Stimulated activated CD8-positive, alpha-beta memory T cell treated with anti-CD3 and anti-CD28 coated beads, Interleukin-4, amount 100 ng/mL, for 1 hour (primary cell): ENCODE data around the gene GPR152.
"Not testable (repeated sequence)": the region's sequence is repeated elsewhere in the genome, so short reads cannot be mapped to it uniquely, and the experiment has no call there.

ENCODE experiments used
- DNase-seq, 2 donors: peaks; one replicate each; pipeline ENCODE4 v3.0.0-alpha.2; 2020; ENCODE audit warnings: low read depth in 2 of 2, low spot score in 1 of 2

The GPR152 gene

DNA sequence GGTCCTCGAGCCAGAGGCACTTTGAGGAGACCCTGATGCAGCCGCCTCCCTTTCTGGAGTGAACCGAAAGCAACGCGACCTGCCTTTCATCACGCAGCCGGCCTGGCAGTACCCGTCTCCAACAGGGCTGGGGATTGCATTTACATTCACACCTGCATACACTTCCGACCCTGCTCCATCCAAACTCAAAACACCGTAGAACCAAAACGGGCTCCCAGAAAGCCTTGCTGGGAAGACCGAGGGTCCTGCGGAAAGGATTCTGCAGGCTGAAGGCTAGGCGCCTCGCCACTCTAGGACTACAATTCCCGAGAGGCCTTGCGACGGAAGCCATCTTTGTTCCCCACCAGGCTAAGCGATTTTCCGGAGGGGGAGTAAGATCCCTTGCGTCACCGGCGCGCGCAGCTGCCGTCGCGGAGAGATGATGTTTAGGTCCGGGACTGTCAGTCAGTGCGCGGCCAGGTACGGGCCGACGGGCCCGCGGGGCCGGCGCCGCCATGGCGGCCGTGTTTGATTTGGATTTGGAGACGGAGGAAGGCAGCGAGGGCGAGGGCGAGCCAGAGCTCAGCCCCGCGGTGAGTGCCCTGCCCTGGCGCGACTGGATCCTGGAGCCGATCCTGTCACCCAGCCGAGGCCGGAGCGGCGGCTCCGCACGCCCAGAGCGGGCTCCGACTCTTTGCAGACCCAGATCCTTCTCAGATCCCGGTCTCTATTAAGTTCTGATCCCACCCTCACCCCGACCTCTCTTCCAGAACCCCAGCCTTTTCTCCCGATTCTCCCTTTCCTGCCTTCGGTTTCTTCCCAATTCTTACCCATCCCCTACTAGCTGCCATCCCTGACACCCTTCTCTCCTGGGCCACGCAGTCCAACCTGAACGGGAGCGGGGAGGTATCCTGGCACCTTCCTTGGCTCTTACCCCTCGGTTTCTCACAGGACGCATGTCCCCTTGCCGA is 24.2 kb downstream of the GPR152 start, which contains the start of gene RPS6KB2:
Gene RPS6KB2 (plus strand): TSS at position 443 of the 950 bp plus-strand sequence. CDS start 52 bp downstream, at position 495.
- peak; percentile 99 to 100 for DNase-seq

DNA sequence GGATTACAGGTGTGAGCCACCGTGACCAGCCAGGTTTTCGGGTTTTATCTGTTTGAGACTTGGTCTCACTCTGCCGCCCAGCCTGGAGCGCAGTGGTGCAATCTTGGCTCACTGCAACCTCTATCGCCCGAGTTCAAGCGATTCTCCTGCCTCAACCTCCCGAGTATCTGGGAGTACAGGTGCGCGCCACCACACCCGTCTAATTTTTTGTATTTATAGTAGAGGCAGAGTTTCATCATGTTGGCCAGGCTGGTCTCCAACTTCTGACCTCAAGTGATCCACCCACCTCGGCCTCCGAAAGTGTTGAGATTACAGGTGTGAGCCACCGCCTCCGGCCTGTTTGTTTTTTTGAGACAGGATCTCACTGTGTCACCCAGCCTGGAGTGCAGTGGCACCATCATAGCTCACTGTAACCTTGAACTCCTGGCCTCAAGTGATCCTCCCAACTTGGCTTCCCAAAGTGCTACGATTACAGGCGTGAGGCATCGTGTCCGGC is 25.1 kb downstream of the GPR152 start:
- DNase-seq: not testable (repeated sequence)

DNA sequence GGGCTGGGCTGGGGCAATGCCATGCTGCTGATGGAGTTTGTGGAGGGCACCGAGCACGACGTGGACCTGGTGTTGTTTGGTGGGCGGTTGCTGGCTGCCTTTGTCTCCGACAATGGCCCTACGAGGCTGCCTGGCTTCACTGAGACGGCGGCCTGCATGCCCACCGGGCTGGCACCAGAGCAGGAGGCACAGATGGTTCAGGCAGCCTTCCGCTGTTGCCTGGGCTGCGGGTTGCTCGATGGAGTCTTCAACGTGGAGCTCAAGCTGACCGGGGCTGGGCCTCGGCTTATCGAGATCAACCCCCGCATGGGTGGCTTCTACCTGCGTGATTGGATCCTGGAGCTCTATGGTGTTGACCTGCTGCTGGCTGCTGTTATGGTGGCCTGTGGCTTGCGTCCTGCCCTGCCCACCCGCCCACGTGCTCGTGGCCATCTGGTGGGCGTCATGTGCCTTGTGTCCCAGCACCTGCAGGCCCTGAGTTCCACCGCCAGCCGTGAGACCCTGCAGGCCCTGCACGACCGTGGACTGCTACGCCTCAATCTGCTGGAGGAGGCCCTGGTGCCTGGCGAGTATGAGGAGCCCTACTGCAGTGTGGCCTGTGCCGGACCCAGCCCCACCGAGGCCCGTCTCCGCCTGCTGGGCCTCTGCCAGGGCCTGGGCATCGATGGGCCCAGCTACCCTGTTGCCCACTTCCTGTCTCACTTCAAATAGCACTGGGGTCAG is 28.5 kb downstream of the GPR152 start:
- DNase-seq: no peak

DNA sequence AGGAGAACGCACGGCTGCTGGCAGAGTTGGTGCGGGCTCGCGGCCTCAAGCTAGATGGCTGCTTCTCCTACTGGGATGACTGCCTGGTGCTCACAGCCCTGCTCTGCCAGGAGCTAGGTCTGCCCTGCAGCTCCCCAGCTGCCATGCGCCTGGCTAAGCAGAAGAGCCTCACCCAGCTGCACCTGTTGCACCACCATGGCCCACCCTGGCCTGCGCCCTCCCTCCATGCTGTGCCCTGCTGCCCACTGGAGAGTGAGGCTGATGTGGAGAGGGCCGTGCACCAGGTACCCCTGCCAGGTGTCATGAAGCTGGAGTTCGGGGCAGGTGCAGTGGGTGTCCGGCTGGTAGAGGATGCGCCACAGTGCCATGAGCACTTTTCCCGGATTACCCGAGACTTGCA is 29.1 kb downstream of the GPR152 start:
- DNase-seq: no peak

DNA sequence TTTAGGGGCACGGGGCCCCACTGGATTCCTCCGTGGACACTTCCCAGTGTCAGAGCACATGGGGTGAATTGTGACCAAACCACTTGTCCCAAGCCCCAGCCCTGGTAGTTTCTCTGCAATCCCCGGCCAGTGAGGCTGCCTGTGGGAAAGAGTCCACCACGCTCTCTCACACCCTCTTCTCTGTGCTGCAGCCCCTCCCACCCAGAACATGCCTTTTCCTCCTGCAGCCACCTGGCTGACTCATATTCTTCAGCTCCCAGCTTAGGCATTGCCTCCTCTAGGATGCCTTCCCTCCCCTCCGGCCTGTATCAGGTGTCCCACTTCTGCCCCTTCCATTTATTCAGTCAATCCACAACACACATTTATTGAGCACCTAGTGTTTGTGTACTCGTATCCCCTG is 29.6 kb downstream of the GPR152 start:
- no peak for DNase-seq

DNA sequence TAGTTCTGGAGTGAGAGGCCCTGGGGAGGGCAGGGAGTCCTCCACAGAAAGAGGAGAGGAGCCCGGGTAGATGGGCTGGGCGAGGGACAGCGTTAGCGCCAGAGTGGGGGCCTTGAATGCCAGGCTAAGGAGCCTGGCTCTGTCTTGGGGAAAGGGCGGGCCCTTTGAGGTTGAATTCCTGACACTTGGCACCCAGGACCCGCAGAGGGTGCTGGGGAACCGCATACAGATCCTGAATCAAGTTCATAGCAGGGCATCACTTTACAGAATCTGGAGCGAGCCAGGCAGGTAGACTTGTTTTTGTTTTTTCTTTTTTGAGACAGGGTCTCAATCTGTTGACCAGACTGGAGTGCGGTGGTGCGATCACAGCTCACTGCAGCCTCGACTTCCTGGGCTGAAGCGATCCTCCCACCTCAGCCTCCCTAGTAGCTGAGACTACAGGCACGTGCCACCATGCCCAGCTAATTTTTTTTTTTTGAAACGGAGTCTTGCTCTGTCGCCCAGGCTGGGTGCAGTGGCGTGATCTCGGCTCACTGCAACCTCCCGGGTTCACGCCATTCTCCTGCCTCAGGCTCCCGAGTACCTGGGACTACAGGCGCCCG is 31.0 kb downstream of the GPR152 start:
- no peak for DNase-seq

DNA sequence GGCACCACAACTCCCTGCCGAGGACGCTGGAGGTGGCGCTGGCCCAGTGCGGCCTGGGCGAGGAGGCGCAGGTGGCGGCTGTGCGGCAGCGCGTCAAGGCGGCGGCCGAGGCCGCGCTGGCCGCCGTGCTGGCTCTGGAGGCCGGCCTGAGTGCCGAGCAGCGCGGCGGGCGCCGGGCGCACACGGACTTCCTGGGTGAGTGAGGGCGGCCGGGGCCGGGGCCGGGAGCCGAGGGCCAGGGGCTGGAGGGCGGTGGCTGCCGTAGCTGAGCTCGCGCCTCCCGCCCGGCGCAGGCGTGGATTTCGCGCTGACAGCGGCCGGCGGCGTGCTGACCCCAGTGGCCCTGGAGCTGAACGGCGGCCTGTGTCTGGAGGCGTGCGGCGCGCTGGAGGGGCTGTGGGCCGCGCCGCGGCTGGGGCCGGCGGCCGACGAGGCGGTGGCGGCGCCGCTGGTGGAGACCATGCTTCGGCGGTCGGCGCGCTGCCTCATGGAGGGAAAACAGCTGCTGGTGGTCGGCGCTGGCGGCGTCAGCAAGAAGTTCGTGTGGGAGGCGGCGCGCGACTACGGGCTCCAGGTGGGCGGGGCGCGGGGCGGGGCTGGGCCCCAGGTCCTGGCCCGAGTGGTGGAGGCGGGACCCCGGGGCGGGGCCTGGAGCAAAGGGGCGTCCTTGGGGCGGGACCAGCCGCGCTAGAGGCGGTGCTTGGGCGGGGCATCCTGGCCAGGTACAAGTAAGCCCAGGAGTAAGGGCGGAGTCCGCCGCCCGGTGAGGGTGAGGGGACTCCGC is 31.7 kb downstream of the GPR152 start:
- DNase-seq: peak; percentile 98 to 99

DNA sequence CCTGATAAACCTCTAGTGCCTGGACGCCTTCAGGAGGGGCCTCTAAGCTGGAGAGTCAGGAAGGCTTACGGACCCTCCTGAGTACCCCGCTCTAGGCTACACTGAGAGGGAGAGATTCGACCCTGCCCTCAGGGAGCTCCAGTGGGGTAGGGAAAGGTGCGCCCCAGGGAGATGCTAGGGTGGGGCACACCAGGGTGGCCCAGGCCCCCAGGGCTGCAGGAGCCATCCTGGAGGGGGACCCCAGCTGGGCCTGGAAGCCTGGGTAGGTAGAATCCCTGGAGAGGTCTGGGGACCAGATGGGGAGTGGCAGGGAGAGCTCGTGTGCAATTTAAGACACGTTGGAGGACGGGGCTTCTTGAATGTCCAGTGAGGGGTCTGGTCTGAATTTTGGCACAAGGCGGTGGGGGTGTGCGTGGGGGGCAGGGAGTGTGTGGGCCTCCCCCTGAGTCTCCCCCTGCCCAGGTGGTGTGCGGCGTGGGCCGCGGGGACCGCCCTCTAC is 32.3 kb downstream of the GPR152 start:
- DNase-seq: no peak

DNA sequence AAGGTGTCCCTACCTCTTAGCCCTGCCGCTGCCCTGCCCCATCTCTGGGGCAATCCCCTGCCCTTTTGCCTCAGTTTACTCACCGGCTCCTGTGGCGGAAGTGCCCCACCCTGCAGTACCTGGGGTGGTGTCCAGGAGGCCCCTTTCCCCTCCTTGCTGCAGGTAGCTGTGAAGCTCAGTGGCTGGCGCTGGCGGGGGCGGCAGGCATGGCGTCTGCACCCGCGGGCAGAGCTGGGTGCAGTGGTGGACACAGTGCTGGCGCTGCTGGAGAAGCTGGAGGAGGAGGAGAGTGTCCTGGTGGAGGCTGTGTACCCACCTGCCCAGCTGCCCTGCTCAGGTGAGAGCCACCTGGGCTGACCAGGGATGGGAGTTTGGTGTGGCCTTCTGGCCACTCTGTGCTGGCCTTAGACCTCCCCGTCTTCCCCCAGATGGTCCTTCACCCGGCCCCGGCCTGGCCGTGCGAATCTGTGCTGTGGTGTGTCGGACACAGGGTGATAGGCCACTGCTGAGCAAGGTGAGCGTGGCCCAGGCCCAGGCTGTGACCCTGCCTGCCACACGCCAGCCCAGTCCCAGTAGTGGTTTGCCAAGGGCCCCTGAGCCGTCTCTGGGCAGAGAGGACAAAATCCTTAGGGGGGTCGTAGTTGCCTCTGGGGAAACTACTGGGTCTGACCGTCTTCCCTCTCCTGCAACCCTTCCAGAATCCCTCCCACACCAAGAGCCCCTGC is 33.0 kb downstream of the GPR152 start:
- no peak for DNase-seq

DNA sequence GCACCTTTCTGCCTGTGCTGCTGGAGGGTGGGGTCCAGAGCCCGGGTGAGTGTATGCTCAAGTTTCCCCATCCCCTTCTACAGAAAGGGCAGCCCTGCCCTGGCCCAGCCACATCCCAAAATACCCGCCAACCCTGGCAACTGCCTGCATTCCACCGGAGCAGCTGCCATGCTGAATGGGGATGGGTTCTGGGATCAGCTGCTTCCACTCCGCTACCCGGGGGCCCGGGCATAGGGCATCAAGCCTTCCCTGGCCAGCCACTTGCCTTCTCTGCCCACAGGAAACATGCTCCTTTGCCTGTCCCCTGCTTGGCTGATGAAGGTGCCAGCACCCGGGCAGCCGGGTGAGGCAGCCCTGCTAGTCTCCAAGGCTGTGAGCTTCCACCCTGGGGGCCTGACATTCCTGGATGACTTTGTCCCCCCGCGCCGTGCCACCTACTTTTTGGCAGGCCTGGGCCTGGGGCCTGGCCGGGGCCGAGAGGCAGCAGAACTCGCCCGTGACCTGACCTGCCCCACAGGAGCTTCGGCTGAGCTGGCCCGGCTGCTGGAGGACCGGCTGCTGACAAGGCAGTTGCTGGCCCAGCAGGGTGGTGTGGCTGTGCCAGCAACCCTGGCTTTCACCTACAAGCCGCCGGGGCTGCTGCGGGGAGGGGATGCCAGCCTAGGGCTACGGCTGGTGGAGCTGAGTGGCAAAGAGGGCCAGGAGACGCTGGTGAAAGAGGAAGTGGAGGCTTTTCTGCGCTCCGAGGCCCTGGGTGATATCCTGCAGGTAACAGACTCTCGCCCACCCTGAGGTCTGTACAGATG is 33.9 kb downstream of the GPR152 start:
- no peak for DNase-seq

DNA sequence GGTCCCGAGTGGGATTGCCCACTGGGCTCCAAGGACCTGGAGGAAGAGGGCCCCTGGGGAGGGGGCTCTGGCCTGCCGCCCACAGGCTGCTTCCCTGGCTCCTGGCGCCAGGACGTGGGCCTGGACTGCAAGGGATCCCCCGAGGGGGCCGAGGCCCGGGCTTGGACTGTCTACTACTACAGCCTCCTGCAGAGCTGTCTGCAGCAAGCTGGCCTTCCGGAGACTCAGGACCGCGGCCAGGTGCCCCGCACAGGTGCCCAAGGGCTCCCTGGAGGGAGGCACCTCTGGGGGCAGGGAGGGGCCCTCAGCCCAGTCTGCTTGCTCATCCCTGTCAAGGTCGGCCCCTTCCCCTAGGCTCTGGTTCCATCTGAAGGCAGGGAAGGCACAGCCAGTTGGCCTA is 35.1 kb downstream of the GPR152 start:
- DNase-seq: no peak

DNA sequence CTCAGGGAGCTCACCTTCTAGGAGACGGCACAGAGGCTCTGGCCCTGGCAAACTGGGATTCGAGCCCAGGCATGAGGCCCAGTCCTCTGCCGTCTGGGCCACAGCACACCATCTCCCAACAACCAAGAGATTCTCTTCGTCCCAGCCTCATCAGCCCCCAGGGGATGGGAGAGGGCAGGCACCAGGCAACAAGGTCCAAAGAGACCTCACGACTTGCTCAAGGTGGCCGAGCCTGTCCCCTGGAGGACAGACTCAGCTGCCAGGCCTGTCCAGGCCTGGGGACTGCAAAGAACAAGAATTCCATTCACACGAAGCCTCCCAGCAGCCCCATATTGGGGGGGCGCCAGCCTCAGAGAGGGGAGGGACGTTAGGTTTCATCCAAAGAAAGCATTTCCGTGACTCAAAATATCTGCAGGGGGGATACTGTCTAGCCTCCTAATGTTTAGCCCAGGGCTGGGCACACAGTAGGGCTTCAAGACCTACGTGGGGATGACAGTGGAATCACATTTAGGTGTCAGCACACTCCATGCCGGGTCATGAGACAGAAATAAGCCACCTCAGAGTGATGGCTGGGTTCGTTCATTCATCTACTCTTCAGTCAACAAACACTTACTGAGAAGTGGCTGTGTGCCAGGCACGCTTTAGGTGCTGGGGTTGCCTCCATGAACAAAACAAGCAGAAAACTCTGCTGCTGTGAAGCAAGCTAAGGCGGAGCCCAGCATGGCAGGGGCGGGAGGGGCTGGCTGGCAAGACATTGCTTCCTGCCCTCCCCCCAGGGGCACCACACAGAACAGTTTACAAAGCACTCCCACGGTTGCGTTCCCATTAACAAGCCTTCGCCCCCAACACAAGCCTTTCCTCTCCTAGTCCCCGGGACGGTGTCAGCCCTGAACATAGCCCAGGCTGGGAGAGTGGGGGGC is 35.9 kb downstream of the GPR152 start:
- peak in 1 of 2 donors; percentile 74 for DNase-seq

DNA sequence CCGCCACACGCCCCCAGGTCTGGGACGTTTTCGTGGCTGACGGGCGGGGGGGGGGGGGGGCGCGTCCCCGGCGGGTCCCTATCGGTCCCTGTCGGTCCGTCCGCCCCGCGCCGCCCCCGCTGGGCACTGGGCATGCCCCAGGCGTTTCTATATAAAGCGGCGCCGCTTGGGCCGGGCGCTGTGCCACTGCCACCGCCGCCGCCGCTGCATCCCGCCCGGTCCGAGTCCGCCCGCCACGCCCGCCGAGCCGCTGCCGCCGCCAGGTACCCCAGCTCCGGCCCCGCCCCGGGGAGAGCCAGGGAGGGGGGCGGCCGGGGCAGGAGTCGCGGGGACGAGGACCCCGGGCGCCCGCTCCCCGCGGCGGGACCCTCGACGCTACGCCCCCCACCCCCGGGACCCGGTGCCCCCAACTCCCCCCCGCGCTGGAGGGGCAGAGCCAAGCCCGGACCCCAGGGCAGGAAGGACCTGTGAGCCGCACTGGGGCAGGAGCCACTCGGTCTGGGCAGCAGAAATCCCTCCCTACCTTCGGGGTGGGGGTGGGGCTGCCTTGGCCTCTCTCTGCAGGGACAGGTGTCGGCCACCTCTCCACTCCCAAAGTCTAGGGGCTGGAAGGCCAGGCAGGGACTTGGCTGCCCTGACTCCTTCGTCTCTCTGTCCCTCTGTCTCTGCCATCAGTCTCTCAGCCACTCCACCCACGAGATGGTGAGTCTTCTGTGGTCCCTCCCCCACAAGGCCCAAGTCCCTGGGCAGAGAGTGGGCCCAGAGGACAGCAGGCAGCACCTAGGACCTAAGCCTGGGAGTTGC is 36.8 kb downstream of the GPR152 start, which contains the start of gene CARNS1:
Gene CARNS1 (plus strand): TSS at position 178 of the 804 bp plus-strand sequence. CDS start 522 bp downstream, at position 700.
- DNase-seq: no peak

DNA sequence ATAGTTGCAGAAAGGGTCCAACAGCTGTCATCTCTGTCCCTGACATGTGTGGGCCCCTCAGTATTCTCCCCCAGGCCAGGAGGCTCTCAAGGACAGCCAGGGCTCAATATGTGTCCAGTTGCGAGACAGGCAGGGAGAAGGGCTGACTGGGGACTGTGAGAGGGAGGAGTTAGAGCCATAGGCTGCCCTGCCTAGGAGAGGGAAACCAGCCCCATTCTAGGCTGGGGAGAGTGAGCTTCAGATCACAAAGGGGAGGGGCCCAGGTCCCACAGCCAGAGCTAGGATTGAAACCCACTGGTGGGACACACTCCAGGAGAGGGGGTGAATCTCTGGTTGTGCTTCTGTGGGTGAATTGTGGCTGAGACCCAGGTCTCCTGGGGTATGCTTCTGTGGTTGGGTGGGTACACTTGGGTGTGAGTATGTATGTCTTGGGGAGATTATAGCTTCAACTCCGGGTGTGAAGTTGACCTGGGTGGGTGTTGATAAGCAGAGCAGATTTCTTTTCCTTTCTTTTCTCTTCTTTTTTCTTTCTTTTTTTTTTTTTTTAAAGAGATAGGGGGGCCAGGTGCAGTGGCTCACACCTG is 39.2 kb downstream of the GPR152 start:
- DNase-seq: no peak

DNA sequence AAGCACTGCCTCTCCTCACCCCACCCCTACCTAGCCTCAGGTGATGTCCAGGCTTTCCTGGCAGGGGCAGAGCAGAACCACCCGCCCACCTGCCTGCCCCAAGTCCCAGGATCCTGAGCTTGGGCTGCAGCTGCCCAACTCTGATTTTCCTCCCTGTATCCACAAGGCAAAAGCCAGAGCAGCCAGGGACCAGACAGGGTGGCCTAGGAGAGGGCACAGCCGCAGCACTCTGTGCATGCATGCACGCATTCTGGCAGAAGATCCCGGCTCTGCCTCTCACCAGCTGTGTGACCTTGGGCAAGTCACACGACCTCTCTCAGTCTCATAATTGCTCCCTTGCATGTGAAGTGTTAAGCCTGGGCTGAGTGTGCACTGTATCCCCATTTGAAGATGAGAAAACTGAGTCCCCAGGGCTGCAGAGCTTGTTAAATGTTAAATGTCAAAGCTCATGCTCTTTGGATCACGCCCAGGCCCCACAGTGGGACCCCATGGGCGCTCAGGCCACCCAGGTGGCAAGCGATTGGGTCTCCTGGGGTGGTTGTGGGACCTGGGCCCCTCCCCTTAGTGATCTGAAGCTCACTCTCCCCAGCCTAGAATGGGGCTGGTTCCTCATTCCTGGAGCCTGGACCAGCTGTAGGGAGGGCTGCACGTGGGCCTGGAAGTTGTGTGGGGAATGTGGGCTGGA is 39.9 kb downstream of the GPR152 start:
- DNase-seq: no peak

DNA sequence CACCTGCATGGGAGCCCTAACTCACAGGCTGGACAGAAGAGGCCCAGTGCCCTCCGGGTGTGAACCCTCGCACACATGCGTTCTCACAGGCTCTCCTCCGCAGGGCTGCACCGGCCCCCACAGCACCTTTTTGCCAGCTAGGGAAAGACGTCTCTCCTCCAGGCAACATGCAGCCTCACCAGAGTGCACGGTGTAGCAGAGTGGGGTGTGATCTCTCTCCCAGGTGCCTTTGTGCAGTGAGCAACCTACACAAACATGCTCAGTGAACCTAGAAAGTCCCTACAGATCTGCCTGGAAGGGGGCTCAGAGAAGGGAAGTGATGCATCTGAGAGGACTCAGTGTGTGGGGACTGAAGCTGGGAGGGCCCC is 40.8 kb downstream of the GPR152 start:
- DNase-seq: no peak
